Choroid plexus epithelial cell (primary cell): ENCODE measurements around the gene TSC2.

Source experiments
- DNase-seq: peaks from one replicate; pipeline ENCODE4 v3.0.0-alpha.2; 2010; ENCODE audit warnings: low read depth
- H3K4me3 ChIP-seq: 2 replicates; pipeline ENCODE4 v1.5.1; 2011; ENCODE audit warnings: low read depth, mild to moderate bottlenecking, control low read depth, low read length, moderate library complexity
- CTCF ChIP-seq: conservative IDR thresholded peaks from 2 replicates; pipeline ENCODE4 v1.5.1; 2011; ENCODE audit warnings: low read depth, mild to moderate bottlenecking, control low read depth, inconsistent platforms, low read length, moderate library complexity

Gene TSC2

GRCh38 chr16:2074071-2074470 is 26.3 kb downstream of the TSC2 start:
- DNase-seq: no peak
- TF ChIP-seq CTCF: no peak
- H3K4me3 ChIP-seq: no peak overlapping the region

- no peak for TF ChIP-seq CTCF
- H3K4me3 ChIP-seq: no peak overlapping the region
- no peak for DNase-seq
These were observed 27.8 kb downstream of the TSC2 start for GRCh38 chr16:2075631-2076030.

- no peak overlapping the region for H3K4me3 ChIP-seq
- TF ChIP-seq CTCF: no peak
- no peak for DNase-seq
These were observed 28.5 kb downstream of the TSC2 start for GRCh38 chr16:2076072-2076865.

- no peak for DNase-seq
- no peak for TF ChIP-seq CTCF
- H3K4me3 ChIP-seq: no peak overlapping the region
These were observed 29.2 kb downstream of the TSC2 start for GRCh38 chr16:2077016-2077415.

GRCh38 chr16:2077696-2078095 is 29.9 kb downstream of the TSC2 start:
- no peak for DNase-seq
- no peak overlapping the region for H3K4me3 ChIP-seq
- TF ChIP-seq CTCF: no peak

GRCh38 chr16:2078096-2078495 is 30.3 kb downstream of the TSC2 start:
- no peak for TF ChIP-seq CTCF
- no peak for DNase-seq
- no peak overlapping the region for H3K4me3 ChIP-seq

- TF ChIP-seq CTCF: no peak
These were observed 30.9 kb downstream of the TSC2 start for GRCh38 chr16:2078691-2079090.

More at GRCh38 chr16:2078691-2079090, 30.9 kb downstream of the TSC2 start:
- no peak for DNase-seq
- H3K4me3 ChIP-seq: no peak overlapping the region
